Superior temporal gyrus (tissue), 1 donor: ENCODE measurements around the gene PICALM.
A peak's percentile ranks its signal among the peaks of the same experiment; 100 is the strongest.

Experiments
- DNase-seq: peaks from one replicate; pipeline ENCODE4 v3.0.0-alpha.2; 2016; ENCODE audit errors: extremely low spot score

PICALM gene

GRCh38 chr11:86079421-86079820 lies 10.5 kb upstream of the PICALM start:
- DNase-seq = no peak

GRCh38 chr11:86073948-86074347 lies 5.1 kb upstream of the PICALM start:
- no peak for DNase-seq

GRCh38 chr11:86072211-86072610 lies 3.3 kb upstream of the PICALM start:
- no peak for DNase-seq

- no peak for DNase-seq
Measured at GRCh38 chr11:86070142-86071056, 1.5 kb upstream of the PICALM start.

- DNase-seq = peak; percentile 62
Measured at GRCh38 chr11:86069408-86070101, 671 bp upstream of the PICALM start.

GRCh38 chr11:86068138-86068871 lies 579 bp downstream of the PICALM start:
- peak; percentile 63 for DNase-seq

GRCh38 chr11:86067851-86068137 lies 1.1 kb downstream of the PICALM start:
- DNase-seq = peak; percentile 68

- peak; percentile 72 for DNase-seq
Measured at GRCh38 chr11:86067009-86067850, 1.7 kb downstream of the PICALM start.

GRCh38 chr11:86066657-86067008 lies 2.3 kb downstream of the PICALM start:
- no peak for DNase-seq

- DNase-seq = no peak
Measured at GRCh38 chr11:86066033-86066432, 2.9 kb downstream of the PICALM start.

GRCh38 chr11:86064220-86064803 lies 4.6 kb downstream of the PICALM start:
- no peak for DNase-seq

GRCh38 chr11:86063536-86063935 lies 5.3 kb downstream of the PICALM start:
- no peak for DNase-seq

- DNase-seq = no peak
Measured at GRCh38 chr11:86062719-86063118, 6.2 kb downstream of the PICALM start.

- no peak for DNase-seq
Measured at GRCh38 chr11:86061483-86062205, 7.2 kb downstream of the PICALM start.

- no peak for DNase-seq
Measured at GRCh38 chr11:86060544-86060943, 8.3 kb downstream of the PICALM start.

- no peak for DNase-seq
Measured at GRCh38 chr11:86058360-86058759, 10.5 kb downstream of the PICALM start.

GRCh38 chr11:86056351-86056854 lies 12.5 kb downstream of the PICALM start:
- no peak for DNase-seq

- no peak for DNase-seq
Measured at GRCh38 chr11:86052693-86053641, 15.9 kb downstream of the PICALM start.

GRCh38 chr11:86050196-86050709 lies 18.6 kb downstream of the PICALM start:
- no peak for DNase-seq
